Stimulated activated CD4-positive, alpha-beta T cell treated with anti-CD3 and anti-CD28 coated beads, Interleukin-1b, Interleukin-23, amount 100 ng/mL, for 1 hour (primary cell): Measurements from ENCODE around the gene SURF1.

ENCODE experiments used
- DNase-seq, 2 donors: peaks; one replicate each; pipeline ENCODE4 v3.0.0-alpha.2; 2020; ENCODE audit warnings: low read depth in 2 of 2

SURF1 gene

DNA sequence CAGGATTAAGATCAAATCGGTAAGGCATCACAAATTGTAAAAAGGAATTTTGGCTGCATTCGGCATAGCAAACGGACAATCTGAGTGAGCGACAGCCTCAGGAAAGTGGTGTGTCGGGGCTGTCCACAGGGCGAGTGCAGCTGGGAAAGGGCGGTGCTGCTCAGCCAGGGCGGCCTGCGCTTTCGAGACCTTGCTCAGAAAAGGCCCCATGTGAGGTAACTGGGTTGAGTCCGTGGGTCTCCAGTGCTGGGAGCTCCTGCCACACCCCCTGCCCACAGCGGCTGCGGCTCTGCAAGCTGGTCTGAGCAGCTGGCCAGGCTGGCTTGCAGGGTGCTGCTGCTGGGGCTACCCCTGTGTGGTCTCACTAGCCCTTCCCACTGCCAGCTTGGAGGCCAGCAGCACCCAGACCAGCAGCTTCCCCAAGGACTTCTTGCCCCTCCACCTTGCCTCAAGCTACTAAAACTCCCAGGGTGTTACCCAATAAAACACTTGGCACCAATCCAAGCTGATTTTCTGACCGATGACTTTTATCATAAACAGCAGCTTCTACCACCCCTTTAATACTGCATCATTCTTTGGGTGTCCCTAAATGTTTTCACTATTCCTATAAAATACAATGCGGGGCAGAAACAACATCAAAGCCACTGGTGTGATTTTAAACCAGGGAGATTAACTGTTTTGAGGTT lies 6.2 kb upstream of the SURF1 start:
- no peak for DNase-seq

DNA sequence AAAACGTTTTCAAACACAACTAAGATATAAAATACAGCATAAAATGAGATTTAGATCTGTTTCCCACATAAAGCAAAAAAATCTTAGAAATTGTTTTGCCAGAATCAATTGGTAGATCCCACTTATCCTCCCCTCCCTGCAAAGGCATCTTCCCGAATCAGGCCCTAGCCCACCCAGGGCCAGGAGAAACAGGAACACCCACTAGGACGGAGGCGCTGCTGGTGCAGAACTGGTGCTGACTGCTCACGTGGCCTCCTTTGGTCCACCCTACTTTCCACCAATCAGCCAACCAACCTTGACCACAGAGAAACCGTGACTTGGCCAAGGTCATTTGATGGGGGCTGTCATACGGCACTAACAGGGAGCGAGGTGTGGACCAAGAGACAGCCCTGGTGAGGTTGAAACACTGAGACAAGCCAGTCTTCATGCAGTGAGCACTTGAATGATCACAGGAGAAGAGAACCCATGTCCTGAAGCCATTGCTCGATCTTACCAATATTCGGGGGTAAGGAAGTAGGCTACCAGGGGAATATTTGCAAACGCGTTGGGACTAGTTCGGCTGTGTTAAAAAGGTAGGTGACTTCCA lies 5.3 kb upstream of the SURF1 start:
- DNase-seq = no peak

DNA sequence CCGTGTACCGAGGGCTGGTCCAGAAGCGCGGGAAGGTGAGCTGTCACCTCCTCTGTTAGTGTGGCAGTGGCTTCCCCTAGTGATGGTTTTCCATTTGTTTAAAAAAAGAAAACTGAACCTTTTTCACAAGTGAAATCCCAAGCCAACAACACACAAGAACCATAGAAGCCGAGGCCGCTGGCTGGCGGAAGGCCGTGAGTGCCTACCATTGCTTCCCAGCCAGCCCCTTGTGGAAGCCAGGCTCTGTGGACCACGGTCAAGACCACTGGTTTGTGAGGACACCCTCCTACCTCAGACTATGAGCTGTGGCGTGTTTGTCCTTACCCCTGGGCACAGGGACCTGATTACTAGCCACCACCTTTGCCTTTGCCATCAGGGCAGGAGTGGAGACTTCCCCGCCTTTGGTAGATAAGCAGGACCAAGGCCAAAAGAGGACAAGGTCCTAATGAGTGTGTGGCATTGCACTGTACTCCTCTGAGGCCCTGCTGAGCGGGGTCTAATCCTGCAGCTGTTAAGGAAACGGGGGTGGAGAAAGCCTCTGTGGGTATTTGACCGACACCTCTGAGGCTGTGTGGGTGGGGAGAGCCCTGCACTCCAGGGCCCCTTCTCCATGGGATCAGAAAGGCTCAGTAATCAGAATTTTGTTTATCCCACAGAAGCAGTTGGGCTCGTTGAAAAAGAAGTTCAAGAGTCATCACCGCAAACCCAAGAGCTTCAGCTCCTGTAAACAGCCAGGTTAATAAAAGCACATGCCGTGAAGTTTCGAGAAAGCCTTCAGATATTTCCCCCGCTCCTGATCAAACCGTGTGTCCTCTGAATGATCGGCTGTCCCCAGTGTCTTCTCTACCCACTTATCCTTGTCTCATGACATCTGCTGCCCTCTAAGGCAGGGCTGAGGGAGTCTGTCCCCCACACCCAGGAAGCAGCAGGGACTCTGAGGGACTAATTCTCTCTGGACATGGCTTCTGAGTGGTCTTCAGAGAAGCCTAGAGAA lies 4.4 kb upstream of the SURF1 start:
- no peak for DNase-seq

DNA sequence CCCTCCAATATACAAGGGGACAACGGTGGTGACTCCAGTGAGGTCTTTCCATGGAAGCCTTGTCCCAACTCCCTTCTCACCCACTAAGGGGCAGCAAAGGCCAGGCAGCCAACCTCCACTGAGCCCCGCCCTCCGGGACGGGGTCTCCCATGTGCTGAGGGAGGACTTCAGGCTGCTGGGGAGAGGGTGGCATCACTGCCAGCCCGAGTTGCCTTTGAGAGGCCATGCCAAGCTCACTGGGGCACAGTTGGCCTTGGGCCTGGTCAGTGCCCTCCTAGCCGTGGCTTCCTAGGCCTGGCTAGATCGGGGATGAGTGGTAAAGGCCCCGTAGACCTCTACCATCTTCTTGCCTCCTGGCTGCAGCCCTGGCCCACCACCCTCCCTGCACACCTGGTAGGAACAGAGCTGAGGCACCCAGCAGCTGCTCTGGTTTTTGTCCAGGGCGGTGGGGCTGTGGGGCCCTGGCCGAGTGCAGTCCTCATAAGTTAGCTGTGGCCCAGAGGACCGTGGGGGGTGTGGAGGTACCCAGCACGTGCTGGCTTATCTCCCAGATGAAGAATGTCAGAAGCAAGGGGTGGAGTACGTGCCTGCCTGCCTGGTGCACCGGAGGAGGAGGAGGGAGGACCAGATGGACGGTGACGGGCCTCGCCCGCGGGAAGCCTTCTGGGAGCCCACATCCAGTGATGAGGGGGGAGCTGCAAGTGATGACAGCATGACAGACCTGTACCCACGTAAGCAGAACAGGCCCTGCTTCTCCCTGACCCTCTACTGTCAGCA lies 3.3 kb upstream of the SURF1 start:
- DNase-seq = no peak

DNA sequence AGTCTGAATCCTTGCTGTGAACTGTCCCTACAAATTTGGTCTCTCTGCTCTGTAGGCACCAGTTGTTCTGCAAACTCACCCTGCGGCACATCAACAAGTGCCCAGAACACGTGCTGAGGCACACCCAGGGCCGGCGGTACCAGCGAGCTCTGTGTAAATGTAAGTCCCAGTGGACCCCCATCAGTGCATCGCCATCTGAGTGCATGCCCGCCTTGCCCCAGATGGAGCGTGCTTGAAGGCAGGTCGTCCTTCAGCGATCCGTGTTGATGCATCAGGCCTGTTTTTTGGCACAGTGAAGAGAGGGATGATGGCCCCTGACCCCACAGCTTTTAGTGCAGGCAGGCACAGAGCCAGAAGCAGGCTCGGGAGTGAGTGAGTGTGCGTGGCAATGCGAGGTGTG lies 1.4 kb upstream of the SURF1 start:
- DNase-seq = no peak

DNA sequence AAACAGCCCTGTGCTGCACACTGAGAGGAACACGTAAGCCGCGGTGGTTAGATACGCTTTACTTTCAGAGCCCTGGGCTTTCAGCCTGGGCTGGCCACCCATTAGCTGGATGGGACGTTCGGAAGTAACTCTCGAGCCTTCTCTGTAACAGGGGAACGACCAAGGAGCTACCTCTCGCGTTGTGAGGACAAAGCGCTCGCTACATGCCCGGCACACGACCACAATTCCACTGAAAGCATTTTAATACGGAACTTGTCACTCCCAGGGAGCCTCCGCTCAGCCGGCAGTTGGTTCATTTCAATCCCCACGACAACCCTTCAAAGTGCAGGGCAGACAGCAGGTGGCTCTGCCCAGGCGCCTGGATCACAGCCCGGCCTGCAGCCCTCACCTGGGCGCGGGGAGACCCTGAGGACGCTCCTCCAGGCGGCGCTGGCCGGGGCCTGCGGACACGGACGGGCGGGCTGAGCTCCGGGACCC lies 368 bp downstream of the SURF1 start:
- DNase-seq = no peak

DNA sequence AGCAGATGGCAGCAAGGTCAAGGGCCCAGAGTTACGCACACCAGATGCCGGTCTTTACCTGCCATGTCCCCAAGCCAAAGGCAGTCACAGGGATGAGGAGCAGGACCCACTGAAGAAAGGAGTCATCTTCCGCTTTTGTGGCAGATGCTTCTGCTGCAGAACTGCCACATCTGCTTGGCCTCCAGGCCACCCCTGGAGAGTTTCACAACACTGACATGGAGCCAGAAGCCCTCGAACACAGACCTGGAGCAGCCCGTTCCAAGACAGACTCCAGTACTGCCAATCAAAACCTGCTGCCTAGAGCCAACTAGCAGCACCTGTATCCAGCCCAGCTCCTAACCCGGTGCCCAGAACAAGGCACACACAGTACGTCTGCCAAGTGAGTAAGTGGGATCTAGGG lies 1.5 kb downstream of the SURF1 start:
- no peak for DNase-seq

DNA sequence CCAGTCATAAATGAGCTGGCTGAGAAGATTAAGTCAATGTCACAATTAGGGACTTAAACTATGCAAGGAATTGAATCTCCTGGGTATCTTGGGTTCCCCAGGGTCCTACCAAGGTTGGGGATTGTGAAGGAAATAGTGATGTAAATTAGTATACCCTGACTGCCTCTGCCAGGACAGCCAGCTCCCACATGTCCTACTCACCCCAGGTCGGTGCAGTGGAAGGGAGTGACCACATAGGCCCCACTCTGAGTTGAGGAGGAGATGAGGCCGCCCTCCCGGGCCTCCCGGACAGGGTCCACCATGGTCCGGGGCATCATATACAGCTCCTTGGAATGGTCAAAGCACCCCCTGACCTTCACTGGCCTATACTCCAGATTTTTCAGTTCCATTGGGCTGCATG lies 2.7 kb downstream of the SURF1 start:
- no peak for DNase-seq

DNA sequence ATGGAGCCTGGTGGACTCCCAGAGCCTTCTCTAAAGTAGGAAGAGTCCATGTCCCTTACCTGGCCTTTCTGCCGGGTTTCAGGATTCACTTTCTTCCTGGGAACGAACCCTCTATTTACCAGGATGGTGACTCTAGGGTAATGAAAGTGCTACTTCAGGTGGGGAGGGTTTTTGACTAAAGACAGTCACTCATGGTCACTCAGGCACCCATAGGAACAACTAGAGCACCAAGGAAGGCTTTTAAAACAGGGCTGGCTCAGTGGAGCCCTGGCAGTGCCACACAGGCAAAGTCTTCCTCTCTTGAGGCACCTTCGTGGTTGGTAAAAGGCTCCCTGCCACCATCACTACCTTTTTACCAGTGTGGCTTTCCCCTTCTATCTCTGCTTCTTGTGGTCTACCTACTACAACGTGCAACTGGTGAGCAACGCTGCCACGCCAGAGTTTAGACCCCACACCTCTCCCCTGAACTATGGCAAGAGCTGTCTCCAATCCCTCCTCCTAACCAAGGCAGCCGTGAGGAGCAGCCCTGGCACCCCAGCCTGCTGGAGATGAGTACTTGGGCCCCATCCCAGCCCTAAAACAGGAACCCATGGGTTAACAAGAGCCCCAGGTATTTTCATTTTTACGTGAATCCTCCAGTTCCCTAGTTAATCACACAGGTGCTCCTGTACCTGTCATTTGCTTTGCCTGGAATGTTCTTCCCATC lies 3.5 kb downstream of the SURF1 start:
- no peak for DNase-seq

DNA sequence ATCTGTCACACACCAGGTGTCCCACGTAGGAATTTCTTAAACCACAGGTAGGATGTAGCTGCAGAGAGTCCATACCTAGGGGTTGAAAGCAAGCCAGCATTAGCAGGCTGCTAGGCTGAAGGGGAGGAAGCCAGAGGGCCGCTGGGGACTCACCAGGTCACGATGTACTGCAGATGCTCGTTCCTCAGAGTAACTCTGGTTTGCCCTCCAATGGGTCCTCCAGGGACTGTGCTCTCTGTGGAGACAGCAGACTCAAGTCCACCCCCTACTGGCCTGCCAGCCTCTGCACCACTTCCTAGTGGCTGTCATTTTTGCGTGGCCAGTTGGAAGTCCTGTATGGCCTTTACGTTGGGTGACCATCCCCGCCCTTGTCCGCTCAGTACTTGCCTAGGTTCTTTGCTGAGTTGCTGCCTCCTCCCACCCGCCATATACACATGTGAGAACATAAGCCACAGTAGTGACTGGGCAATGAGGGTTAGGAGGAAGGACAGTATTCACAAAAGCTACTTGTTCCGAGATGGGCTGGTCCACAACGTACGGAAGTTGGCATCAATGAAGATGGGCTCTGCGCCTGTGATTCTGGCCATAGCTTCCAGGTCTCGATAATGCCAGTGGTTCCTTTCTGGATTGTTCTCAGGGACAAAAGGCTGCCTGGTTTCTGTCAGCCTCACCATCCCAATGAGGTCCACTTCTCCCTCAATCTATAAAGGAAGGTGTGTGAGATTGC lies 4.2 kb downstream of the SURF1 start:
- no peak for DNase-seq

DNA sequence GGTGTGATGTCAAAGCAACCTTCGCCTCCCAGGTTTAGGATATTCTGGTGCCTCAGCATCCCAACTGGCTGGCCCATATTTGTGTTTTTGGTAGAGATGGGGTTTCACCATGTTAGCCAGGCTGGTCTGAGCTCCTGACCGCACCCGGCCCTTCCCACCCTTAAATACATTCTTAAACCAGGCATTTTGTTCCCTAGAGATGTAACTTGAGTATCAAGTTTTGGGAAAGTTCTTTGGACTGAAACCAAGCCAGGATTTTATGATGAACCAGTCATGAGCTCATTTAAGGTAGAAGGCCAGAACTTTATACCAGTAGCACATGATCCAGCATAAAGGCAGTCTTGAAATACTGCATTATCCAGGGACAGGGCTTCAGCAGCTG lies 4.8 kb downstream of the SURF1 start:
- no peak for DNase-seq

DNA sequence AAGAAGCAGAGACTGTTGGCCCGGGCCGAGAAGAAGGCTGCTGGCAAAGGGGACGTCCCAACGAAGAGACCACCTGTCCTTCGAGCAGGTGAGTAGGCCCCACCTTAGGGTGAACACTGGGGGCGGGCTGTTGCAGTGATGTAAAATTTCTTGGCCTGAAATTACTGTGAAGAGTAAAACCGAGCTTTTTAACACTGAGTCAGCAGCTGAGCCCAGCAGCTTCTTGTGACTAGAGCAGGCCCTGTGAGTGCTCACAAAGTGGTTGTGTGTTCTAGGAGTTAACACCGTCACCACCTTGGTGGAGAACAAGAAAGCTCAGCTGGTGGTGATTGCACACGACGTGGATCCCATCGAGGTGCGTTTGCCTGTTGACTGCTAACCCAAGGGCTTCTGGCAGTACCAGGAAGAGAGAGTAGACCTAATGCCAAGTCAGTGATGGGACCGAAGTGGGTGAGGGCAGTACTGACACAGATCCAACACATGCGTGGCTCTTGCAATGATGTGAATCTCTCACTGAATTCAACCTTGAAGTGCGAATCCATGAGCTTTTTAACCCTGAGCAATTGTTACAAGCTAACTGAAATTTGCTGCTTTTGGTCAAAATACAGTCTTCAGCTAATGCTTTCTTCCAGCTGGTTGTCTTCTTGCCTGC lies 6.2 kb downstream of the SURF1 start:
- DNase-seq = no peak

DNA sequence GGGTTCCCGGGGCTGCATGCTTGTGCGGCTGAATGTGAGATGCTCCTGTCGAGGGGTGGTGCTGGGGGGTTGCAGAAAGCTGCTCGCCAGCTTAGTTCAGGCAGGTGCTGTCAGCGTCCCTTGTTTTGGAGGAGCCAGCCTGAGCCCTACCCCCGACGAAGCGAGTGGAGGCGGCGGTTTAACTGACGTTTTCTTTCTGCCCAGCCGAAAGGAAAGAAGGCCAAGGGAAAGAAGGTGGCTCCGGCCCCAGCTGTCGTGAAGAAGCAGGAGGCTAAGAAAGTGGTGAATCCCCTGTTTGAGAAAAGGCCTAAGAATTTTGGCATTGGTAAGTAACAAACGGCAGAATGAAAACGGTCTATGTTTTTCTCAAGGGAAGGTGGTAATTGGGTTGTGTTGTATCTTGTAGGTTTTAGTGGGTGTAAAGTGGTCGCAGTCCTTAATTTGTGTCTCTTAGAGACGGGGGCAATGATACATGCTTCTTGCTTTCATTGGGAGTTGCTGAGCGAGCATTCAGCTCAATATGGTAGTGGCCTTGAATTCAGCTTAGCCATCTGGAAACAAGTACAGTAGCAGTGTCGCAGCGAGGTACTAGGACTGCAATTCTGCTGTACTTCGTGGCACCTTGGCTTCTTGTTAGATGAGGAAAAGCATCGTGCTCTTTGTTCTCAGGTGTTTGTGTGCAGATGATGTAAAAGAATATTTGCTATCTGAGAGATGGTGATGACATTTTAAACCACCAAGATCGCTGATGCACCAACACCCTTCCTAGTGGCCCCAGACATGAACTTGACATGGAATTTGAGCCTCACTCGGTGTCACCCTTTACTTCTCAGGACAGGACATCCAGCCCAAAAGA lies 7.3 kb downstream of the SURF1 start:
- DNase-seq = no peak

DNA sequence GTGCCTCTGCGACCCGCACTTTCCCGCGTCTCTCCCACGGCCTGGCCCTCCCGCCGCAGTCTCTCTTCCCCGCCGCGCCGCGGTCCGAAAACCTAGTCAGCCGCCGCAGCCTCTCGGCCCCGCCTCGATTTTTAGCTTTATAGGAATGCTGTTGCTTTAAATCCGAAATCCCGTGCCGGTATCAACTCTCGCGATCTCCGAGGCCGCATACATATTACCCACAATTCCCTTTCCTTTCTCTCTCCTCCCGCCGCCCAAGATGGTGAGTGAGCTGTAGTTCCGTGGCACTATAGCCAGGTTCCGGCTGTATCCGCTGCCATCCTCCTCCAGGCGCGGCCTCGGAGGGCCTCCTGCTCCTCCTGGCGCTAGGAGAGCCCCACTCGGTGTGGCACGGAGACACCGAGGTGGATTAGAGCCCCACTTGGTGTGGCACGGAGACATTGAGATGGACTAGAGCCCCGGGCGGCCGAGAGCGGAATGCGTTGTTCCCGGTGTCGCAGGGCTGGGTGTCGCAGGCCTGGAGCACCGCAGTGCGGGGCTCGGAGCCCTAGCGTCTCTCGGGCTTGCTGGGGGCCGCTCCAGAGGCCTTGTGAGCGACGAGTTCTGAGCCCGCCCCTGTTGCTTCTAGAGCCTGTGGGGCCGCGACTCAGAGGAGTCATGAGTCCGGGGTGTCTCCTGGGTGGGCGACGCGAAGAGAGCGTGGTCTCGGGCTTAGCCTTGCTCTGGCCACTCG lies 8.1 kb downstream of the SURF1 start, which contains the start of the genes MED22 and RPL7A:
Gene MED22, minus strand, starts transcription at position 147 of the 733 bp plus-strand sequence. CDS start 1,469 bp downstream, outside the sequence.
Gene RPL7A, plus strand, starts transcription at position 234 of the 733 bp plus-strand sequence. Its CDS starts 26 bp downstream, at position 260.
- DNase-seq = peak; percentile 74 to 87

DNA sequence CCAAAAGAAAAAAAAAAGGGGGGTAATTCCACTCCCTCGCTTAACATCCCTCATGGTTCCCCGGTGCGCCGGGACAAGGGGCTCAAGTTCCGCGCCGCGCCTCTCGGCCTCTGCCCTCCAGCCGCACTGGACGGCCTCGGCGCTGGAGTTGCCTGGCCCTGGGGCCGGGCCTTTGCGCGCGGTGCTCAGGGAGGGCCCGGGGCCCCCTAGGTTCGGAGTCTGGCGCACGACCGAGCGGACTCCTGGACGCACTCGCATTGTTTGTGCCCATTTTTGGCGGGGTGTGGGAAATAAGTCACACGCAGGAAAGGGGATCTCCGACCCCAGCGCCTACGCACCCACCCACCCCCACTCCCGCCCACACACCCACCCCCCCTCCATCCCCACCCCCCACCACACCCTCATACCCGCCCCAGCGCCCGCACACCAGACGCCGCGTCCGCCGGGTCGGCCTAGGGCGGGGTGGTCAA lies 8.7 kb downstream of the SURF1 start:
- DNase-seq = no peak

DNA sequence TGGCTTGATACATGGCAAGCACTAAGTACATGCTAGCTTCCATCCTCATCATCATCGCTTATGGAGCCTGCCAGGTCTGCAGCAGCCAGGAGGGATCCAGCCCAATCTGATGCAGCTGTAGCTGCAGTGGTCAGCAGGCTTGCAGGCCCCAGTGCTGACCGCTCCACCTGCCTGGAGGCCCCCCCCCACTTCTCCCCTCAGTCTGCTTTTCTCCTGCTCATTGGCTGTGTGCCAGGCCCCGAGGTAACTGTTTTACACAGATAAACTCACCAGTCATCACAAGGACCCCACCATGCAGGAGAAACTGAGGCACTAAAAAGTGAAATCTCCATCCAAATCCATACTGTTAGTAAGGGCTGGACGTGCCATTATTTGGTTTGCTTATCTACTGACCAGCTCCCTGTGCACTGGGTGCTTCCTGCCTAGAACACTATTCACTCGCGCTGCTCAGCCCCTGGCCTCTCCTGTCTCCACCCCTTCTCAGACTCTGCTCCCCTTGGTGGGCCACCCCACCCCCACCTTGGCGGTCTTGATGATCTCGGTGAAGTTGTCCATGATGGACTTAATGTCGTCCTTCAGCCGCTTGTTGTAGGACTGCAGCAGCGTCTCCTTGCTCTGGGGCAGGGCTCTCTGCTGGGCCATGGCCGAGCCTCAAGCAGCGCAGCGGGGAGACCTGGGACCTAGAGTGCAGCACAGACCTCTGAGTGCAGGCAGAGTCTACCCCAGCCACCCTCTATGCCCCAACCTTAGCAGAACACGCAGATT lies 10.1 kb downstream of the SURF1 start:
- DNase-seq = no peak

DNA sequence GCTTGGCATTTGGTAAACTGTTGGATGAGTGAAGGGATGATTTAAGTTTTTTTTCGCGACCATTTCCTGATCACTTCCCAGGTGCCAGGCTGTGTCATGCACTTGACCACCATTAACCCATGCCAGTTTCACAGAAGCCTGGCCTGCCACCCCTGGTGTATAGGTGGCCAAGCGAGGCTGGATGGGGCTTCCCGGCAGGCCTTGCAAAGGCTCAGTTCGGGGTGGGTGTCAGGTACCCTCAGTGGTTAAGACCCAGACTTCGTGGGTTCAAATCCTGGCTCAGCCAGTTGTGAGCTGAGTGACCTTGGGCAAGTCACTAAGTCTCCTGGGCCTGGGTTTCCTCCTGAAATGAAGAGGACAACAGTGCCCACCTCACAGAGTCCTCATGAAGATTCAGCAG lies 10.7 kb downstream of the SURF1 start:
- DNase-seq = no peak
